GM12878 (cell line): Measurements from ENCODE around the gene SEMA5B.

Experiments used
- CHD2 ChIP-seq: IDR thresholded peaks from 2 replicates; pipeline ENCODE4 v1.6.1; 2011; ENCODE audit warnings: low read depth, low read length, improper control_type of control experiment, borderline replicate concordance
- HDGF ChIP-seq: fragments of 450-650 bp; IDR thresholded peaks from 2 replicates; pipeline ENCODE4 v1.6.1; 2016; ENCODE audit warnings: antibody characterized with exemption
- JUND ChIP-seq: IDR thresholded peaks from 2 replicates; pipeline ENCODE4 v1.6.1; 2012; ENCODE audit warnings: low read depth, mild to moderate bottlenecking, low read length, improper control_type of control experiment, moderate library complexity
- NFYB ChIP-seq: IDR thresholded peaks from 2 replicates; pipeline ENCODE4 v1.6.1; 2011; ENCODE audit warnings: low read depth, mild to moderate bottlenecking, low read length, improper control_type of control experiment, moderate library complexity; ENCODE audit not compliant: insufficient read depth
- NRF1 ChIP-seq: conservative IDR thresholded peaks from 2 replicates; pipeline ENCODE4 v1.6.1; 2011; ENCODE audit warnings: mild to moderate bottlenecking, low read depth, low read length, improper control_type of control experiment
- SP1 ChIP-seq: IDR thresholded peaks from one replicate; pipeline ENCODE4 v1.6.1; 2011; ENCODE audit warnings: low read depth, low read length
- SUZ12 ChIP-seq: fragments of 200-600 bp; sonication (generic); IDR thresholded peaks from one replicate; pipeline ENCODE4 v1.6.1; 2018; ENCODE audit warnings: antibody characterized with exemption, mild to moderate bottlenecking; ENCODE audit not compliant: unreplicated experiment
- TAF1 ChIP-seq: IDR thresholded peaks from 2 replicates; pipeline ENCODE4 v1.6.1; 2011; ENCODE audit warnings: mild to moderate bottlenecking, low read depth, low read length, borderline replicate concordance
- YY1 ChIP-seq: IDR thresholded peaks from 2 replicates; pipeline ENCODE4 v1.6.1; 2011; ENCODE audit warnings: low read depth, mild to moderate bottlenecking, low read length
- ZNF217 ChIP-seq: fragments of 450-650 bp; IDR thresholded peaks from 2 replicates; pipeline ENCODE4 v1.6.1; 2017; ENCODE audit warnings: antibody characterized with exemption, mild to moderate bottlenecking
- TF ChIP-seq, protein P1 (sequence below): fragments of 450-650 bp; IDR thresholded peaks from 2 replicates; pipeline ENCODE4 v1.6.1; 2016; ENCODE audit warnings: mild to moderate bottlenecking, moderate library complexity, borderline replicate concordance
- TF ChIP-seq, protein P2 (sequence below): IDR thresholded peaks from 2 replicates; pipeline ENCODE4 v1.6.1; 2011; ENCODE audit warnings: low read depth, low read length, improper control_type of control experiment, borderline replicate concordance
- TF ChIP-seq, protein P3 (sequence below), 3 experiments: IDR thresholded peaks in 2 of 3; conservative IDR thresholded peaks in 1 of 3; 2 replicates each; pipeline ENCODE4 v1.5.1; 2011; ENCODE audit warnings: low read depth in 3 of 3, low read length in 3 of 3, mild to moderate bottlenecking in 3 of 3, control low read depth in 2 of 3, moderate library complexity in 2 of 3, inconsistent platforms in 1 of 3, mixed read lengths in 1 of 3; ENCODE audit not compliant: control insufficient read depth in 2 of 3, insufficient read depth in 1 of 3; ENCODE audit errors: extremely low read depth in 1 of 3

DNA sequence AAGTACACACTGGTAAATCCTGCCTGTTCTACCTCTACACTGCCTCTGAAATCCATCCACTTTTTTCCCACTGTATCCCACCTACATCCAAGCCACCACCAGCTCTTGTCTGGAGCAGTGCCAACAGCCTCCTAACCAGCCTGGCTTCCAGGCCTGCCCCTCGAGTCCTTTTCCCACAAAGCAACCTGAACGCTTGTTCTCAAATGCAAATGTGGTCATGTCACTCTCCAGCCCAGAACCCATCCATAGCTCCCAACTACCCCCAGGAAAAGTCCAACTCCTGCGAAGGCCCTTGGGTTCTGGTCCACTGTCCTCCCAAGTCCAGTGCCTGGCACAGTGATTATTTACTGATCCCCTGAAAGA is 83.8 kb downstream of the SEMA5B start:
- TF ChIP-seq, protein P1, sequence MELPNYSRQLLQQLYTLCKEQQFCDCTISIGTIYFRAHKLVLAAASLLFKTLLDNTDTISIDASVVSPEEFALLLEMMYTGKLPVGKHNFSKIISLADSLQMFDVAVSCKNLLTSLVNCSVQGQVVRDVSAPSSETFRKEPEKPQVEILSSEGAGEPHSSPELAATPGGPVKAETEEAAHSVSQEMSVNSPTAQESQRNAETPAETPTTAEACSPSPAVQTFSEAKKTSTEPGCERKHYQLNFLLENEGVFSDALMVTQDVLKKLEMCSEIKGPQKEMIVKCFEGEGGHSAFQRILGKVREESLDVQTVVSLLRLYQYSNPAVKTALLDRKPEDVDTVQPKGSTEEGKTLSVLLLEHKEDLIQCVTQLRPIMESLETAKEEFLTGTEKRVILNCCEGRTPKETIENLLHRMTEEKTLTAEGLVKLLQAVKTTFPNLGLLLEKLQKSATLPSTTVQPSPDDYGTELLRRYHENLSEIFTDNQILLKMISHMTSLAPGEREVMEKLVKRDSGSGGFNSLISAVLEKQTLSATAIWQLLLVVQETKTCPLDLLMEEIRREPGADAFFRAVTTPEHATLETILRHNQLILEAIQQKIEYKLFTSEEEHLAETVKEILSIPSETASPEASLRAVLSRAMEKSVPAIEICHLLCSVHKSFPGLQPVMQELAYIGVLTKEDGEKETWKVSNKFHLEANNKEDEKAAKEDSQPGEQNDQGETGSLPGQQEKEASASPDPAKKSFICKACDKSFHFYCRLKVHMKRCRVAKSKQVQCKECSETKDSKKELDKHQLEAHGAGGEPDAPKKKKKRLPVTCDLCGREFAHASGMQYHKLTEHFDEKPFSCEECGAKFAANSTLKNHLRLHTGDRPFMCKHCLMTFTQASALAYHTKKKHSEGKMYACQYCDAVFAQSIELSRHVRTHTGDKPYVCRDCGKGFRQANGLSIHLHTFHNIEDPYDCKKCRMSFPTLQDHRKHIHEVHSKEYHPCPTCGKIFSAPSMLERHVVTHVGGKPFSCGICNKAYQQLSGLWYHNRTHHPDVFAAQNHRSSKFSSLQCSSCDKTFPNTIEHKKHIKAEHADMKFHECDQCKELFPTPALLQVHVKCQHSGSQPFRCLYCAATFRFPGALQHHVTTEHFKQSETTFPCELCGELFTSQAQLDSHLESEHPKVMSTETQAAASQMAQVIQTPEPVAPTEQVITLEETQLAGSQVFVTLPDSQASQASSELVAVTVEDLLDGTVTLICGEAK: no peak
- TF ChIP-seq CHD2 (no peak), SP1 (no peak), NRF1 (no peak), NFYB (no peak), ZNF217 (no peak), SUZ12 (no peak), TAF1 (no peak), HDGF (no peak), YY1 (no peak), JUND (no peak)
- TF ChIP-seq, protein P2, sequence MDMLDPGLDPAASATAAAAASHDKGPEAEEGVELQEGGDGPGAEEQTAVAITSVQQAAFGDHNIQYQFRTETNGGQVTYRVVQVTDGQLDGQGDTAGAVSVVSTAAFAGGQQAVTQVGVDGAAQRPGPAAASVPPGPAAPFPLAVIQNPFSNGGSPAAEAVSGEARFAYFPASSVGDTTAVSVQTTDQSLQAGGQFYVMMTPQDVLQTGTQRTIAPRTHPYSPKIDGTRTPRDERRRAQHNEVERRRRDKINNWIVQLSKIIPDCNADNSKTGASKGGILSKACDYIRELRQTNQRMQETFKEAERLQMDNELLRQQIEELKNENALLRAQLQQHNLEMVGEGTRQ: no peak
- TF ChIP-seq, protein P3, sequence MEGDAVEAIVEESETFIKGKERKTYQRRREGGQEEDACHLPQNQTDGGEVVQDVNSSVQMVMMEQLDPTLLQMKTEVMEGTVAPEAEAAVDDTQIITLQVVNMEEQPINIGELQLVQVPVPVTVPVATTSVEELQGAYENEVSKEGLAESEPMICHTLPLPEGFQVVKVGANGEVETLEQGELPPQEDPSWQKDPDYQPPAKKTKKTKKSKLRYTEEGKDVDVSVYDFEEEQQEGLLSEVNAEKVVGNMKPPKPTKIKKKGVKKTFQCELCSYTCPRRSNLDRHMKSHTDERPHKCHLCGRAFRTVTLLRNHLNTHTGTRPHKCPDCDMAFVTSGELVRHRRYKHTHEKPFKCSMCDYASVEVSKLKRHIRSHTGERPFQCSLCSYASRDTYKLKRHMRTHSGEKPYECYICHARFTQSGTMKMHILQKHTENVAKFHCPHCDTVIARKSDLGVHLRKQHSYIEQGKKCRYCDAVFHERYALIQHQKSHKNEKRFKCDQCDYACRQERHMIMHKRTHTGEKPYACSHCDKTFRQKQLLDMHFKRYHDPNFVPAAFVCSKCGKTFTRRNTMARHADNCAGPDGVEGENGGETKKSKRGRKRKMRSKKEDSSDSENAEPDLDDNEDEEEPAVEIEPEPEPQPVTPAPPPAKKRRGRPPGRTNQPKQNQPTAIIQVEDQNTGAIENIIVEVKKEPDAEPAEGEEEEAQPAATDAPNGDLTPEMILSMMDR (IDR thresholded peaks at IDR 0.05 in 2 of 3, conservative IDR thresholded peaks at IDR 0.05 in 1 of 3; ENCODE audit: control insufficient read depth in 2 of 3, extremely low read depth in 1 of 3, insufficient read depth in 1 of 3, low read depth in 3 of 3, low read length in 3 of 3): no peak
